ENCODE results near the gene CABLES2.

DNA sequence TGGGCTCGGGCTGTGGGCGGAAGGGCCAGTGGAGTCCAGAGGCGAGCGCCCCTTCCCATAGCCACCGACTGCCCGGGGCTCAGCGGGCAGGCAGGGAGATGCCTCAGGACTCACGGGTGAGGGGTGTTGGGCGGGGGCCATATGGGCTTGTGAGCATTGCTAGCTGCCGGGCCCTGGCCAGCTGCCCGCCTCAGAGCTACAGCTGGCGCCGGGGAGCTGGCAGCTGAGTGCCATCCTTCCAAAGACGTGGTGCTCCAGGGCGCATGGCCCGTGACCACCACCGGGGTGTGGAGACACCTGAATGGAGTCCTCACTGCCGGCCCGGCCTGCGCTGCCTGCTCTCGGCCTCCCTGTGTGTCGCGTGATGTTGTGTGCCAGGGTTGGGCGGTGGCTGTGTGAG, 30.8 kb upstream of the CABLES2 start:
- no peak for TF ChIP-seq POLR2A (IDR thresholded peaks at IDR 0.05)
- TF ChIP-seq, protein P1, sequence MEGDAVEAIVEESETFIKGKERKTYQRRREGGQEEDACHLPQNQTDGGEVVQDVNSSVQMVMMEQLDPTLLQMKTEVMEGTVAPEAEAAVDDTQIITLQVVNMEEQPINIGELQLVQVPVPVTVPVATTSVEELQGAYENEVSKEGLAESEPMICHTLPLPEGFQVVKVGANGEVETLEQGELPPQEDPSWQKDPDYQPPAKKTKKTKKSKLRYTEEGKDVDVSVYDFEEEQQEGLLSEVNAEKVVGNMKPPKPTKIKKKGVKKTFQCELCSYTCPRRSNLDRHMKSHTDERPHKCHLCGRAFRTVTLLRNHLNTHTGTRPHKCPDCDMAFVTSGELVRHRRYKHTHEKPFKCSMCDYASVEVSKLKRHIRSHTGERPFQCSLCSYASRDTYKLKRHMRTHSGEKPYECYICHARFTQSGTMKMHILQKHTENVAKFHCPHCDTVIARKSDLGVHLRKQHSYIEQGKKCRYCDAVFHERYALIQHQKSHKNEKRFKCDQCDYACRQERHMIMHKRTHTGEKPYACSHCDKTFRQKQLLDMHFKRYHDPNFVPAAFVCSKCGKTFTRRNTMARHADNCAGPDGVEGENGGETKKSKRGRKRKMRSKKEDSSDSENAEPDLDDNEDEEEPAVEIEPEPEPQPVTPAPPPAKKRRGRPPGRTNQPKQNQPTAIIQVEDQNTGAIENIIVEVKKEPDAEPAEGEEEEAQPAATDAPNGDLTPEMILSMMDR (IDR thresholded peaks at IDR 0.05), result no peak
